HG03342 (cell line): ENCODE results near the gene ADGRL3.
"Not testable (repeated sequence)": the region's sequence is repeated elsewhere in the genome, so short reads cannot be mapped to it uniquely, and the experiment has no call there.

ENCODE experiments used
- ATAC-seq: cut with Tn5 transposase; IDR thresholded peaks from one replicate; pipeline ENCODE4 v1.9.1; 2021; ENCODE audit warnings: mild to moderate bottlenecking, moderate library complexity; ENCODE audit not compliant: unreplicated experiment

The ADGRL3 gene

DNA sequence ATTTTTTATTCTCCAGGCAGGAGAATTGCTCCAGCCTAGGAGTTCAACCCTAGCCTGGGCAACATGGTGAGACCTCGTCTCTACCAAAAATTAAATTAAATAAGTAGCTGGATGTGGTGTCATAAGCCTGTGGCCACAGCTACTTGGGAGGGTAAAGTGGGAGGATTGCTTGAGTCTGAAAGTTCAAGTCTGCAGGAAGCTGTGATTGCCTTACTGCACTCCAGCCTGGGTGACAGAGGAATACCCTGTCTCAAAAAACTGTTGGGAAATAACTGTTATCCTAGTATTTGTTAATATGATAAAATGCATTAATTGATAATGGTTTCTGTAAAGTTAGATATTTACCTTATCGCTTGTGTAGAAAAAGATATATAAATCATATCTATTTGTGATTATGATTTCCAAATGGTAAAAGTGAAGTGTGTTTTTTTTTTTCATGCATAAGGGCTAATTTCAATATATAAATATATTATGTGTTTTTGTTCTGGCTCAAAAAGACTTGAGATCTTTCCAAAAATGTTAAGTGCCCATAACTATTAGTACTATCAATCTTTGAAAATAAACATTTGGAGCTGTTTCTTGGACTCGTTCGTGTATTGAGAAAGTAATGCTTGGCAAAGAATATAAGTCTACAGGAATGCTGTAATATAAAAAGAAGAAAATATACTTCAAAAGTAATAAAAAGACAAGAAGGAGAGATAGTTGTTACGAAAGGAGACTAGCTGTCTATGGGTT is 396.6 kb downstream of the ADGRL3 start:
- no peak for ATAC-seq

DNA sequence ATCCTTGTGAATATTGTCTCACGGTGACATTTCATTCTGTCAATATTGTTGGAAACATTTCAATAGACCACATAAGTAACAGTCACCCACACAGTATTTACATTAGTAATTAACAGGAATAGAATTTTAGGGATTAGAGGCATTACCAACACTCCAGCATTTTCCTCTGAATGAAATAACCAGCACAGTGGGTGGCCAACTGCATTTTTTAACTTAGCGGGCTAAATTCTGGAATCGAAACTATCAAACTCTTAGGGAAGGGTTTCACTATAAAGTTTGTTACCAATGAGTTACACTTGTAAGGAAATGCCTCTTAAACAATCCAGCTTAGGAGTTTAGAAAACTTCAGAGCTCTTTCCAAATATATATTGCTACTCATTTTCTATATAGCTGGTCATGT is 403.0 kb downstream of the ADGRL3 start:
- ATAC-seq, result no peak

DNA sequence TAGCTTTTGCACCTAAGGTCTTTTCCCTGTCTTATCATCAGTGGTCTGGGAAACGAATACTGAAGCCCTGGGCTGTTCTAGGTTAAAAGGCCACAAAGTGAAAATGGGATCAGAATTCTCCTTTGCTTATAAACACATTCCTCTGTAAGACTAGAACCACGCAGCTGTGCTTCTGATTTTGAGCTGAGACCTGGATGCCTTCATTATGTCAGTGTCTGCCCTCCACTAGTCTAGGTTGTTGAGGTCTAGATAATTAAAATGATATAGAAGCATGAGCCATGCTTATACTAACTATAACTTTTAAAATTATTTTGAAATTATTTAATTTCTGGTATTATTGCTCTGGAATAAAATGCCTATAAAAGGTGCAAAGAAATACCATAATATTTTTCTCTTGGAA is 403.9 kb downstream of the ADGRL3 start:
- no peak for ATAC-seq

DNA sequence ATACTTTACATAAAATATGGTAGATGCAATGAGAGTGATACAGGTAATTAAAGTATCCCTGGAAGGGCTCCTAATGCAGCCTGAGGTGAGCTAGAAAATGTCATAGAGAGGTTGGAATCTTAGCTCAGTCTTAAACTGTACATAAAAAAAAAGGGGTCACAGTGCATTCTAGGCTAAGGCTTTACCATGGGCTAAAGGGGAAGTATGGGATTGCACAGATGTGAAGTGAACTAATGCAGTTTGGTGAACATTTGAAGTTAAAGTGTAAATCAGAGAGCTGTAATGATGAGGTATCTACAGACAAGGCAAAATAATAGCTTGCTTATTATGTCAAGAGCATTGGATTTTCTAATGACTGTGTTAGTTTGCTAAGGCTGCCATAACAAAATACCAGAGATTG is 405.9 kb downstream of the ADGRL3 start:
- ATAC-seq, result no peak

DNA sequence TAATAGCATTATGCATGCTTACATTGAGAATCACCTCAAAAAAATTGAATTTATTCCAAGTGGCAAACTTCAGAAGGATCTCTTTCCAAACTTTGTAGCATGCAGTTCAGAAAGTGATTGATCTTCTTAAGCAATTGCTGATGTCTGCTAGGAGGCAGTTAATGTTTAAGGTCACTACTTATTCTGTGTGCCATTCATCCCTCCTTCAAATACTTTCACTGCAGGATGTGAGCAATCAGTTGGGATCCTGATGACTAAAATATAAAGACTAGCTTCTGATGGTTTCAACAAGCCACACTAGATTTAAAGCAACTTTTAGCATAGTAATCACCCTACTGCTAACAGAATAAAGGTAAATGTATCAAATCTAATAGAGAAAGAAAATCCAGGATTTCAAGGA is 414.1 kb downstream of the ADGRL3 start:
- ATAC-seq, result no peak

DNA sequence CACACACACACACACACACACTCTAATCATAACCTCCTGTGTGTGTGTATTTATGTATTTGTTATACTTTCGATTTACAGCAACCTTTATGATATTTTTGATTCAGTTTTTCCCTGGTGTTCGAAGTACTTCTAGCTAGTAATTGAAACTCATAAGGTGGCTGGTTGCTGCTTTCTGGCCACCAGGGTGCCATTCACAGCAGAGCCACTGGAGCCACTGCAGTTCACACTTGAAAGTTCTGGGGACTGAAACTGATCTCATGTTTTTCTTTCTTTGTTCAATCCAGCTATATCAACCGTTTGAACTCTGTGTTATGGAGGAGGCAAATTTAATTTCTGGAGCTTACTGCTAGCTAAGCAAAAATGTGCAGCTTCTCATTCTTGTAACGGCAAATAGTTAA is 419.4 kb downstream of the ADGRL3 start:
- ATAC-seq, result no peak

DNA sequence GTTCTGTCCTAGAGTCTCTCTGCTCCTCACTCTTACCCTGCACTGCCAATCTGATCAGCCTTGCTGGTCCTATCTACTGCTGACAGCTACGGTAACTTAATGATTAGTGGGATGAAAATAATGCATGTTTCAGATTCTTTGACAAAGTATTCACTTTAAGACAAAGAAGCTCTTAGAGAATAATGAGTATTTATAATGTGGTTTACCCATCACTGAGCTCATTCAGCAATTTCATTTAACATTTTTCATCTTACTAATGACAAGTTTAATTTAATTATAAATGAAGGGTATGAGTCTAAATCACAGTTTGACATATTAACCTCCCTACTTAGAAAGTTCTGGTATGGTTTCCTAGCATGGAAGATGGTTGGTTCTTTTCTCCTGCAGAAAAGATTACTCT is 428.2 kb downstream of the ADGRL3 start:
- no peak for ATAC-seq

DNA sequence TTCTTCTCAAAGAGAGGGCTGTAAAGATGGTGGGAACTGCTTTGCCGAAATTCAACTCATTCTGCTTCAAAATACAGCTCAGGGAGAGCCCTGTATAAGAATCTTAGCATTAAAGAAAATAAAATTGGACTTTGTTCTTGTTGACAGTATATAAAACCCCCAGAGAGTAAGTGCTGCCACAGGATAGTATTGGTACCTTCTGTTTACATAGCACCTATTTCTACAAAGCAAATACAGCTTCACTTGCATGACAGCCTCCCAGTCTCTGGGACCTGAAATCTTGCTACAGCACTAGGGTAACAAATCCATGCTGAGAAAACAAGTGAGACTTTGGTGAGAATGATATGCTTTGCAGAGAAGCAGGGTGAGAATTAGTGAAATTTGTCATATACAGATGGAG is 428.6 kb downstream of the ADGRL3 start:
- no peak for ATAC-seq

DNA sequence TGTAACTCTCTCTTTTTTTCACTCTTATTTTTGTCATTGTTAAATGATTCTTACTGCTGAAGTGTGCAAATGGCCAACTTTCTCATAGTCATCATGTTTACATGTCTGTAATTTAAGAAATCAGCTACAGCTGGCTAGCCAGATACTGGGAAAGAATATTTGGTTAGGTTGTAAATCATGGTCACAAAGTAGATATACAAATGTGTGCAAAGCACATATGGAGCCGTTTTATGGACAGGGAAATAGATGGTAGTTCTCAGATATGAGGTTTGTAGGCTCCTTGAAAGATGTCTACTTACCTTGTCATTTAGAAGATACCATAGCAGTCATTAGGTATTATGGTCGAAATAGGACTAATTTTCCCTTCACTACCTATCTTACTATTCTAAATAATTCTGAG is 430.4 kb downstream of the ADGRL3 start:
- ATAC-seq, result no peak

DNA sequence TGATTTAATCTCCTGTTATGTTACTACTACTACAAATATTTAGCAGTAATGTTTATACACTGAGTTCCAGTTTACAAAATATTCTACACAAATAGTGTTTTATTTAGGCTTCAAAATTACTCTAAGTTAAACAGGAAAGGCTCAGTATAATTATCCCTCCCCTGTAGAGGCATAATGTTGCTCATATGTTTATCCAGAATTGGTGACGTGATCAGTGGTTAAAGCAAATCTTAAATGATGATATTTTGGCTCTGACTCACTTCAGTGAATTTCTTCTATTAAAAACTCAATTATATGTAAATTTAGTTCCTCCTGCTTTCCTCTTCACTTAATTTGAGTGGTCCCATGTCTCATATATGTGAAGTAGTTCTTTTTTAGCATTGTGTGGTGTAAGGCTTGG is 438.5 kb downstream of the ADGRL3 start:
- ATAC-seq, result no peak

DNA sequence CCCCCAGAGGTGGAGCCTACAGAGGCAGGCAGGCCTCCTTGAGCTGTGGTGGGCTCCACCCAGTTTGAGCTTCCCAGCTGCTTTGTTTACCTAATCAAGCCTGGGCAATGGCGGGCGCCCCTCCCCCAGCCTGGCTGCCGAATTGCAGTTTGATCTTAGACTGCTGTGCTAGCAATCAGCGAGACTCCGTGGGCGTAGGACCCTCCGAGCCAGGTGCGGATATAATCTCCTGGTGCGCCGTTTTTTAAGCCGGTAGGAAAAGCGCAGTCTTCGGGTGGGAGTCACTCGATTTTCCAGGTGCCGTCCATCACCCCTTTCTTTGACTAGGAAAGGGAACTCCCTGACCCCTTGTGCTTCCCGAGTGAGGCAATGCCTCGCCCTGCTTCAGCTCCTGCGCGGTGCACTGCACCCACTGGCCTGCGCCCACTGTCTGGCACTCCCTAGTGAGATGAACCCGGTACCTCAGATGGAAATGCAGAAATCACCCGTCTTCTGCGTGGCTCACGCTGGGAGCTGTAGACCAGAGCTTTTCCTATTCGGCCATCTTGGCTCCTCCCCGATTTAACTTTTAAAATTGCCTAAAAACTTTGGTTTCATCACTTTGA is 446.7 kb downstream of the ADGRL3 start:
- ATAC-seq, result not testable (repeated sequence)

DNA sequence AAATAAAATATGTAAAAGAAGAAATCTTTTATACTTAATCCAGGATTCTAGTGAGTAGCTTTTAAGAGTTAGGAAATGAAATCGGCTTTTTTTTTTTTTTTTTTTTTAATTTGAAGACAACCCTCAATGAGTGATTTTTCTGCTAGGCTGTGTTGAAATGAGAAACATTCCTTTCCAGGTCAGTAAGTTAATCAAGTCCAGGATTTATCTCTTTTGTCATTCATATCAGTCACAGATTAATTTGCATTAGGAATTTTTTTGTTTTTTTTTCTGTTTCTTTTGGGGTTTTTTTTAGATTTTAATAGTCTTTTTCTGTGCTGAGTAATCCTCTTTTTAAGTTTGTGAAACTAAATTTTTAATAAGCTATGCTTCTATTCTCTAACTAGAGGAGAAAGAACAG is 448.1 kb downstream of the ADGRL3 start:
- ATAC-seq, result no peak

DNA sequence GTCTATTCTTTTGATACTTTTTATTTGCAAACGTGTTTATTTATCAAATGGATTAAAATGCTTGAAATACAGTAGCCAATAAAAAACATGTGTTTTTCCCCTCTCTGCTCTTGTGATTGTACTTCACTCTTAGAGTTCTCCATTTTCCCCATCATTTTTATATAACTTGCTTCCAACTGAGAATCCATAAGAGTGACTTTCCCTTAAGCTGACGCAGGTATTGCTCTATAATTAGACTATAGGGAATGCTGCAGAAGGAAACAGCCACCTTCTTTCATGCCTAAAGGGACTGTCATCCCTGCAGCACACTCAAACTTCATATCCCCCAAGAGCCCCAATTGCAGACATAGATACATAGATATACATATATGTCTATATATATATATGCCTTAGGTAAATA is 456.9 kb downstream of the ADGRL3 start:
- ATAC-seq, result no peak

DNA sequence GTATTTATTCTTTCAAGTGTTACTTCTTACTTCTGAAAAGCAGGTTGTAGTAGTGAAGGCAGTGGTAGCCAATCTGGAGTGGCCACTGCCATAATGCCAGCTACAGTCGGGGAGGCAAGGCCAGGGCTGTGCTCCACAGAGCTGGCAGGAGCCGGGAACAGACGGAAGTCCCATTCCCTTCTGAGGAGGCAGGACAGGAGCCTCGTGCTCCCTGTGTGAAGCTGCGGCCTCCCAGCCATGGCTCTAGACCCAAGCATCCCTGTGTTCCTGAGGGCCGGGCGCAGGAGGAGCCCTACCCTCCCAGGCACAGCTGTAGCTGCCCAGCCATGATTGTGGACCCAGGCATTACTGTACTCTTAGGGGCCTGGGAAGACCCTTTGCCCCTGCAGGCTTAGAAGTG is 461.8 kb downstream of the ADGRL3 start:
- no peak for ATAC-seq

DNA sequence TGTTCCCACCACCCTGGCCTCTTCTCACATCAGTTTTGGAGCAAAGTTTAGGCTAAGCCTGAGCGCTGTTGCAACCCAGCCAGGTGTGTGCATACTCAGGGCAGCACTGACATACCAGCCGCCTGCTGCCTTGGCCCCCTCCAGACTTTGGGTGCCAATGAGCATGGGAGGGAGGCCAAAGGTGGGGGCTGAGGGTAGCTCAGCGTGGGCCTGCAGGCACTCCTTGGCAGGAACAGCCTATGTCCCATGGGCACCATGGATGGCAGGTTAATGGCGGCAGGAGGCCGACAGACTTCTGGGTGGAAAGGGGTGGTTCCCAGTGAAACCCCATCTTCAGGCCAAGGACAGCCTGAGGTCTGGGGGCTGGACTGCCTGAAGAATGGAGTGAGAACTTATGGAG is 462.2 kb downstream of the ADGRL3 start:
- no peak for ATAC-seq

DNA sequence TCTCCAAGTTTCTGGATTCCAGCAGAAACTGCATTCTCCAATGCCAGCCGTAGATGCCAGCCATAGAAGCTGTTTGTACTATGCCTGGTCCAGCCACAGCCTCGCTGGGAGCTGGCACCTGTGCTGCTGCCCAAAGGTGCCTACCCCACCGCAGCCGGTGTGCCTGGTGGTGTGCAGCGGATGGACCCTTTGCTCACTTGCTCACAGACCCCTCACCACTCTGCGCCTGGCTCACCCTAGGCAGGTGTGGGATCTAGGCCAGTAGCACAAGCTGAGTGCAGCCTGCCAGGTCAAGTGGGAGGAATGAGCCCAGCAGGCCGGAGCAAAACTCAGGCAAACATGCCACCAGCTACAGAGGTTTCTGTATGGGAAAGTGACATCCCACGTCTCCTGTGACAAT is 463.2 kb downstream of the ADGRL3 start:
- no peak for ATAC-seq

DNA sequence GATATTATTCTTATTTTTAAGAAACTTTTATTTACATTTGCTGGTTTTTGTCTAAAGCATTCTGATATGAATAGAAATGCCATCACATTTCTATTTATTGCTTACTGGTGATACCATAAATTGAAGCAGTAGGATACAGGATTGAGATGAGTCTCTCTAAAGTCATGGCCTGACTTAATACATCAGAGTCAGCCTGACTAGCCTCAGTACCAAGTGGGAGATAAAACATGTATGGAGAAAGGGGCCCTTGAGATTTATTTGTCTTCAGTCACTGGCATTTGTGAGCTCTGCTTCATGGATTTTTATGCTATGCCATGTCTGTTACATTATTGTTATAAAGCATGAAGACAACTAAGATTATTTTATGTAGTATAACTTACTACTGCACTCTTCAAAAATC is 465.5 kb downstream of the ADGRL3 start:
- no peak for ATAC-seq

DNA sequence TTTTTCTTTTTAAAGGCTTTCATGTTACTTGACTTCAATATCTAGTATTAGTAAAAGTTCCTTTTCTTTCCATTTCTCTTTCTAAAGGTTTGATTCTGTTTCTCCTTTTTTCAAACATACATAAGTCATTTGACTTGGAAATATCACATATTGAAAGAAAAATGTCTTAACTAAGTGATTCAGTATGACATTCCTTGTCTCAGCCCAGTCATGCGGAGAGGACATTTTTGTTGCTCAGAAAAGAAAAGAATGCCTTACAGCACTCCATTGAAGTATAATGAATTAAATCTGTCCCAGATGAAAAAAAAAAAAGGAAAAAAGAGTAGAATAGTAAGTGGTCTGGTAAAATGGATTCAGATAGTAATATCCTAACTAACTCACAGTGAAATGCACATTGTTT is 466.1 kb downstream of the ADGRL3 start:
- ATAC-seq, result no peak

DNA sequence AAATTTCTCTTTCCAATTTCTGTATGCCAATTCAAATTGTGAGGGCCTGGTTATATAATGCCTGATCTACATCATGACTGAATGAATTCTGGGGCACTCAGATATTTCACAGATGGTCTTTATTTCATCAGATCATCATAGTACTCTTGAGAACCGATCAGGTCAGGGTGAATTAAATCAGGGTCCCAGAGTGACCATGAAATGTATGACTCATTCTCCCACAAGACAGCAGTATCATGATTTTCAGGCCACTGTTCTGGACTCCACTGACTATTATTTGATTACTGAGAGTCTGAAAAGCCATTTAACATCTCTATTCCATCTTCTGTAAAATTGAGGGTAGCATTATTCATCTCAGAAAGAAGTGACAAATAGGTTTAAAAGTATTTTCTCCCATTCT is 471.5 kb downstream of the ADGRL3 start:
- ATAC-seq, result no peak

DNA sequence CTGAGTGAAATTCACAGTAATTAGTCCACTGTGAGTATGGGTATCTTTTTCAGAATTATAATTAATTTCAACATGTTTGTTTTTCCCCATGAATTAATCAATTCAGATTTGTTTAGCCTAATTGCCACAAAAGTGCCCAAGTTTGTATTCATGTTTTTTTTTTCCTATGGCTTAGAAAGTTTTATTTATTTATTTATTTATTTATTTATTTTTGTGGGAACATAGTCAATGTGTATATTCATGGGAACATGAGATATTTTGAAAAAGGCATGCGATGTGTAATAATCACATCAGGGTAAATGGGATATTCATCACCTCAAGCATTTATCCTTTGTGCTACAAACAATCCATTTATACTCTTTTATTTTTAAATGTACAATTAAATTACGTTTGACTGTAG is 475.3 kb downstream of the ADGRL3 start:
- ATAC-seq, result no peak

DNA sequence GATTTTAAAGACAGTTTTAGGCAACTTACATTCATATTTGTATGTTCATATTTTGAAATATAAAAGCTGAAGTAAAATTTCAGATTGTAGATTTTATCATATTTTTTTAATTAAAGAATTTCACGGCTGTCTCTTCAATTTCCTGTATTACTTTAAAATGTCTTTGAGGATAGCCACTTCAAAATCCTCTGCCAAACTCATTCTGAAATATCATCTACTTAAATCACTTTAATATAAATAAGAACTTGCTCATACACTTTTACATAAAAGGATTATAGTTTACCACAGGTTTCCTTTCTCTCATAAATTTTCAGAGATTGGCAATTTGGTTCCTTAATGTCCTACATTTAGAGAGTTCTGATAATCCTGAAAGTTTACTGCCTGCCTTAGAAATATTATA is 478.2 kb downstream of the ADGRL3 start:
- no peak for ATAC-seq

DNA sequence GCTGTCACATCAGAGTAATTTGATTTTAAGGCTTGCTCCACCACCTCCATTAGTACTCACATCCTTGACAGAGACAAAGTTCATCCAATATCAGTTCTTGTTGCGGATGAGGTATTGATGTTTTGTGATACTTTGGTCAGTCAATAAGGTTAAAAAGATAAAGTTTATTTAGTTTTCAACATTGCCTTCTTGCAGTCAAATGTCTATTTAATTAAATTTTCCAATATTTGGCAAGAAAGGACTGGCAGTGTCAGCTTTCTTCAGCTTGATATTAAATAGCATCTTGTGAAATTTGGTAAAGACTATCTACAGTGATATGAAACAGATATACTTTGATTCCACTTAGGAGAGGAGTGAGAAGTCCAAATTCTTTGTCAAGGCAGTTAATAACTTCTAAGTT is 493.4 kb downstream of the ADGRL3 start:
- no peak for ATAC-seq

DNA sequence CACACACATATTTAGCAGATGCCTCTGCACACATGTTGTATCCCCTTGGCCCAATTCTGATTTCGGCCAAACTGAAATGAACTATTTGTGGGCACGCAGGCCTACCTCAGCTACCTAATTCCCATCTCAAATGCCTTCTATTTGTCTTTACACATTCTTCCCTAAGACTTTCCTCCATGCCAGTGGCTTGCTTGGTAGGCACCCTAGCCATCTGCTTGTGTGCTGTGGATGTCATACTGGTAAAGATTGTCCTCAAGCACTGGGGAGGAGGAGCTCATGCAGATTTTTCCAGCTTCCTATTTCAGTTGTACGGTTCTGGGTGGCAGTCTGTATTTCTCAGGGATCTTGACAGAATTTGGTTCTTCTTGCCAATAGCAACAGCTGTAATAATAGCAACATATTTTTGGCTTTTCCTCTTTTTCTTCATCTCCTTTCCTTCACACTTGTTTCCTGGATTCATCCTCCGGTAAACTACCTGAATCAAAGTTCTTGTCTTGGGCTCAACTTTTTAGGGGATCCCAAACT is 514.3 kb downstream of the ADGRL3 start:
- ATAC-seq, result no peak
